Caki2 (cell line): Measurements from ENCODE around the gene CPSF4L. TPM values are rescaled to one million over a fixed set of nuclear protein-coding genes. Genes with fewer than 3 reads are reported as not detected.
"Not testable (repeated sequence)": the region's sequence is repeated elsewhere in the genome, so short reads cannot be mapped to it uniquely, and the experiment has no call there.

Experiments
- DNase-seq: peaks from one replicate; pipeline ENCODE4 v3.0.0-alpha.2; 2015; ENCODE audit warnings: low read depth
- in situ Hi-C: cut with HindIII; loops from 2 replicates; pipeline ENCODE4 v1.10.0; 2016; ENCODE audit warnings: low sequenced_read_pairs, low pct_unique_long_range_greater_than_20kb, mixed read lengths
- total RNA-seq: library from RNA; depleted of rRNA; stranded (reverse); fragments of >200 nt; shearing (Covaris generic); gene quantifications from 2 replicates; pipeline ENCODE4 v1.2.3, GENCODE V29; 2014; ENCODE audit warnings: low replicate concordance

Gene CPSF4L
- total RNA-seq, 1 experiment from 2014 or later = not detected

GRCh38 chr17:73278049-73278464 lies 16.4 kb upstream of the CPSF4L start:
- no peak for DNase-seq
- in situ Hi-C loops = no loop called here

- no peak for DNase-seq
- in situ Hi-C loops = no loop called here
Observed at GRCh38 chr17:73274490-73274889, 12.8 kb upstream of the CPSF4L start.

DNA sequence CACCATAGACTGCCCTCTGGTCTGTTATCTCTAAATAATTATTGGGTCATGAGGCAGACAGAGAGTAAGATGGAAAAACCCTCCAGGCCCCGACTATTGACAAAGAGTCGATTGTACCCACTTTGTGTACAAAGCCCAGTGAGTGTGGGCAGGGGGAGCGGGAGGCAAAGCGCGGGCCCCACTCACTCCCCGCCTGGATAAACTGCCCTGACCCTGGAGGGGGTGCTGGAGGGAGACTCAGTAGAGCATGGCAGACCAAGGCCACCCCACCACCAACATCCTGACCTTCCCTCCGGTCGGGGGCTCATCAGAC lies 11.2 kb upstream of the CPSF4L start:
- in situ Hi-C loops = no loop called here
- no peak for DNase-seq

DNA sequence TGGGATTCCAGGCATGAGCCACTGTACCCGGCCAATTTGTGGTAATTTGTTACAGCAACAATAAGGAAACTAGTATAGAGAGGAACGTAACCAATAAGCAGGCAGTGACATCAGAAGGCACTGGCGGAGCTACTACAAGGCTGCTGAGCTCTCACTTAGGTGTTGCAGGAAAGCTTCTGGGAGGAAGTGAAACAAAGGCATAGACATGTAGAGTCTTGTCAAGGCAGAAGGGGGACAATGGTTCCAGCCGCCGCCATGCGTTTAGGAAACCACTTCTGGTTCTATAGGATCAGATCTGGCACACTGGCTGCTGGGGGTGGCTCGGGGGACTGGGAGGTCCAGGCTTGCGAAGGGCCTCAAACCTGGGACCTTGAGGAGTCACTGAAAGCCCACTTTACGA lies 9.4 kb upstream of the CPSF4L start:
- DNase-seq = no peak
- in situ Hi-C loops = no loop called here

DNA sequence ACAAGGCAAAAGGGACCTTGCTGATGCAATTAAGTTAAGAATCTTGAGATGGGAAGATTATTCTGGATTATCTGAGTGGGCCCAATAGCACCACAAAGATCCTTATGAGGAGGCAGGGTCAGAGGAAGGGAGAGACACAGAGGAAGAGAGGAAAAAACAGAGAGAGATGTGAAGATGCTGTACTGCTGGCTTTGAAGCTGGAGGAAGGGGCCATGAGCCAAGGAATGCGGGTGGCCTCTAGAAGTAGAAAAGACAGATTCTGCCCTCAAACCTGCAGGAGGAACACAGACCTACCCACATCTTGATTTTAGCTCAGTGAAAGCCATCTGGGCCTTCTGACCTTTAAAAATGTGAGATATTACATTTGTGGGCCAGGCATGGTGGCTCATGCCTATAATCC lies 8.1 kb upstream of the CPSF4L start:
- DNase-seq = no peak
- in situ Hi-C loops = no loop called here

DNA sequence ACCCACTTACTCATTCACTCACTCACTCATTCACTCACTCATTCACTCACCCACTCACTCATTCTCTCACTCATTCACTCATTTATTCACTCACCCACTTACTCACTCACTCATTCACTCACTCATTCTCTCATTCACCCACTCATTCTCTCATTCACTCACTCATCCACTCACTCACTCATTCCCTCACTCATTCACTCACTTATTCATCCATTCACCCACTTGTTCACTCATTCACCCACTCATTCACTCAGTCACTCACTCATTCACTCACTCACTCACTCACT lies 7.6 kb upstream of the CPSF4L start:
- in situ Hi-C loops = no loop called here
- no peak for DNase-seq

DNA sequence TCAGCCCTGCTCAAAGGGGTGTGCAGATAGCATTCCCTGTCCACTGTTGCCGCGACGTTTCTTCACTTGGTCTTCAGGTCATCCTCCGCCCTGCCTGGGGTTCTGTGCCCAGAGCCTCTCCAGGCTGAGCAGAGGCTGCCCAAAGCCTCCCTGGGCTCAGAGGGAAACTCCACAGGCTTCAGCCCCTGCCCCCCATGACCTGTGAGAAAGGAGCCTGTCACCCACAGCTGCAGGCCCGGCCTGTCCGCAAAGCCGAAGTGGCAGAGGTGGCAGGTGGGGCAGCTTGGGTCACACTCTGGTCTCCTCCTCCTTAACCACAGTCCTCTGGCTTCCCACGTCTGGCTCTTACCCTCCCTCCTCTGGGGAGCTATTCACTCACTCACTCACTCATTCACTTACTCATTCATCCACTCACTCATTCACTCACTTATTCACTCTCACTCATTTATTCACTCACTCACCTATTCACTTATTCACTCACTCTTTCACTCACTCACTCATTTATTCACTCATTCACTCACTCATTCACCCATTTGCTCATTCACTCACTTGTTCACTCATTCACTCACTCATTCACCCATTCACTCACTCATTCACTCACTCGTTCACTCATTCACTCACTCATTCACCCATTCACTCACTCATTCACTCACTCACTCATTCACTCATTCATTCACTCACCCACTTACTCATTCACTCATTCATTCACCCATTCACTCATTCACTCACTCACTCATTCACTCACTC lies 7.1 kb upstream of the CPSF4L start:
- no peak for DNase-seq
- in situ Hi-C loops = no loop called here

DNA sequence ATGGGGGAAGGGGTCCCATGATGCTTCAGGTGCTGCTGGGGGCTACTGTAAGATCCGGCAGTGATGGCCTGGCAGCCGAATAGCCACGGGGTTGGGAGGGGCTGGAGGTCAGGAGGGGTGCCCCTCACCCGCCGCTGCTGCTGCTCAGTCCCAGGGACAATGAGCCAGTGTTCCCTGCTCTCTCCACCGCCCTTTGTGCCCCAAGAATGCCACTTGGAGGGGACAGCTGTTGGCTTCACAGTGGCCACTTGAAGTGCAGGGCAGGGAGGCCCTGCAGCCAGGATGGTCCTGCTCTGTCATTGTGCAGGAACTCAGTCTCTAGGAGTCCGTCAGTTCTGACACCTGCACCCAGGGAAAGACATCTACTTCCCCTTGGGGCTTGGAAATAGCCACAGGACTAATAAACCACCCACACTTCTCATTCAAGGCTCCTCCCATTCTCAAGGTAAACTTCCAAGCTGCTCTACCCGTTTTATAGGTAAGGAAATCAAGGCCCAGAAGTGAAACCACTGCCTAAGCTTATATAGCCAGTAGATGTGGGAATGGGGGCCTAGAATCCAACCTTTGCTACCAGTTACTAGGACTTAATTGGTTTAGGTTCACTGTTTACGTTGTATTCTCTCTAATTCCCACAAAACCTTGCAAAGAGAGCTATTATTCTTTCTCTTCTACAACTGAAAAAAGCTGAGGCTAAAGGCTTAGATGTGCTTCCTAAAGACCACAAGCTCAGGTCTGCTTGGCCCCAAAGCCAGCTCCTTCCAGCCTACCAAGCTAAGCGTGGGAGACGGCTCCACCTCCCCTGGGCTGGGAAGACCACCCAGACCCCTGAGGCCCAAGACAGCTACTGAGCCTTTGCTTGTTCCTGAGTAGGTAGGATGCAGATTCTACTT lies 6.2 kb upstream of the CPSF4L start:
- DNase-seq = no peak

DNA sequence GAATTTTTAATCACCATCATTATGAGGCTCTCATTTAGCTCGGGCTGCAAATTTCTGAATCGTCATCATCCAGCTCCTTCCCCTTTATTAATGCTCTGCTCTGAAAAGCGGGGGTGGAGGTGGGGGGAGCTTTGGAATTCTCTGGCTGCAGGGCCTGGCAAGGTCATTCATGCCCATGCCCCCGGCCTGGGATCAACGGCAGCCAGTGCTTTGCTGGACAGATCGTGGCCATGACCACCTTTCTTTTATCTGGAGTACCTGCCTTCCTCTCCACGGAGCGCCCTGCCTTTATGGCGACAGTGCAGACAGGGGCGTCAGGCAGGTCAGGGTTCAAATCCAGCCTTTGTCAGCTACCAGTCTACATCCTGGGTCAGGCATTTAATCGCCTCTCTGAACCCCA lies 5.1 kb upstream of the CPSF4L start:
- no peak for DNase-seq
- in situ Hi-C loops = no loop called here

More for the DNA sequence above, 6.2 kb upstream of the CPSF4L start:
- in situ Hi-C loops = no loop called here

DNA sequence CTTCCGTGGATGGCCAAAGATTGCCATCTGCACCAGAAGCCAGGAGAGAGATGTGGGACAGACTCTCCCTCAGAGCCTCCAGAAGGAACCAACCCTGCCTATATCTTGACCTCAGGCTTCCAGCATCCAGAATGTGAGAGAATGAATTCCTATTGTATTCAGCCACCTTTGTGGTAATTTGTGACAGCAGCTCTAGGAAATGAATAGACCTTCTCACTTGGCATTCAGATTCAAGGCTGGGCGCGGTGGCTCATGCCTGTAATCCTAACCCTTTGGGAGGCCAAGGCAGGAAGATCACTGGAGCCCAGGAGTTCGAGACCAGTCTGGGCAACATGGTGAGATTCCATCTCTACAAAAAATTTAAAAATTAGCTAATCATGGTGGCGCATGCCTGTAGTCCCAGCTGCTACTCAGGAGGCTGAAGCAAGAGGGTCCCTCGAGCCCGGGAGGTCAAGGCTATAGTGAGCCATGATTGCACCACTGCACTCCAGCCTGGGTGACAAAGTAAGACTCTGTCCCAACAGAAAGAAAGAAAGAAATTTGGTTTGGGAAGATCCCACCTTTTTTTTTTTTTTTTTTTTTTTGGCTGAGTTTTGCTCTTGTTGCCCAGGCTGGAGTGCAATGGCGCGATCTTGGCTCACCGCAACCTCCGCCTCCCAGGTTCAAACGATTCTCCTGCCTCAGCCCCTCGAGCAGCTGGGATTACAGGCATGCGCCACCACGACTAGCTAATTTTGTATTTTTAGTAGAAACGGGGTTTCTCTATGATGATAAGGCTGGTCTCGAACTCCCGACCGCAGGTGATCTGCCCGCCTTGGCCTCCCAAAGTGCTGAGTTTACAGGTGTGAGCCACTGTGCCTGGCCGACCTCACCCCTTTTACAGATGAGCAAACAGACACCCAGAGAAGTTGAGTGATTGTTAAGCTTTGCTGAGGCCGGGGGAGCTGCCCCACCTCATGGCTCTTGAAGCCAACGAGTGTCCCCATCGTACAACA lies 4.3 kb upstream of the CPSF4L start:
- in situ Hi-C loops = no loop called here
- no peak for DNase-seq

GRCh38 chr17:73264448-73264847 lies 2.8 kb upstream of the CPSF4L start:
- in situ Hi-C loops = not testable (repeated sequence)

GRCh38 chr17:73262676-73263642 lies 1.3 kb upstream of the CPSF4L start:
- no peak for DNase-seq
- in situ Hi-C loops = no loop called here

More at GRCh38 chr17:73264448-73264847, 2.8 kb upstream of the CPSF4L start:
- DNase-seq = not testable (repeated sequence)

GRCh38 chr17:73261952-73262675 lies 434 bp upstream of the CPSF4L start:
- DNase-seq = no peak
- in situ Hi-C loops = no loop called here

DNA sequence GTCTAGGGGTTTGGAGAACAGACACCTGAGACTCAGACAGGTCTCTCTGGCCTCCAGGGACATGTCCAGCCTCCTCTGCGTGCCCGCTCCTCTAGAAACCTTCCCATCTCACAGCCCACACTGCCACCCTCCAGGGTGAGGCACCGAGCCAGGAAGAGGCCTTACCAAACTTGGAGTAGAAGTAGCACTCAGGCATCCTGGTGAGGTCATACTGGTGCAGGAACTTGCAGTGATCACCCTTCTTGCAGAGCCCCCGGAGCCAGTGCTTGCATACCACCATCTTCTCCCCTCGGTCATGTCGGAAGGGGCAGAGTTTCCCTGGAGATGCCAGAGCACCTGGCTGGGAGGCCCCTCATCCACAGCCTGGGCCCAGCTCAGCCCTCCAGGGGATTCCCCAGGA lies 4.2 kb downstream of the CPSF4L start:
- no peak for DNase-seq

DNA sequence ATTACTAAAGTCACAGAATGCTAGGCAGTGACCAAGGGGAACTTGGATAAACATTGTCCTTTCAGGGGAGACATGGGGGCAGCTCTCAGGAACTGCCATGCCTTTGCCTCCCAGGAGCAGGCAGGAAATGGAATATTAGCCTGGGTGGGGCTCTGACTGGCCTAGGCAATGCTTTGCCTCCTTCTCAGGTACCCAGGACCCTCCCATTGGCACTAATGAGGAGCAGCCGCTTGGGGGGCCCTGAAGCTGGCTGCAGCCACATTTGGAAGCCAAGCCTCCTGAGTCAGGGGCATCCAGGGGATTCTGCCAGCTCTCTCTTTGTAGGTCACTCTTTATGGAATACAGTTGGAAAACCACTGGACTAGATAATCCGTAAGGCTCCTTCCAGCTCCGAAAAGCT lies 5.5 kb downstream of the CPSF4L start:
- no peak for DNase-seq
- in situ Hi-C loops = no loop called here

More for the DNA sequence above, 4.2 kb downstream of the CPSF4L start:
- in situ Hi-C loops = no loop called here

DNA sequence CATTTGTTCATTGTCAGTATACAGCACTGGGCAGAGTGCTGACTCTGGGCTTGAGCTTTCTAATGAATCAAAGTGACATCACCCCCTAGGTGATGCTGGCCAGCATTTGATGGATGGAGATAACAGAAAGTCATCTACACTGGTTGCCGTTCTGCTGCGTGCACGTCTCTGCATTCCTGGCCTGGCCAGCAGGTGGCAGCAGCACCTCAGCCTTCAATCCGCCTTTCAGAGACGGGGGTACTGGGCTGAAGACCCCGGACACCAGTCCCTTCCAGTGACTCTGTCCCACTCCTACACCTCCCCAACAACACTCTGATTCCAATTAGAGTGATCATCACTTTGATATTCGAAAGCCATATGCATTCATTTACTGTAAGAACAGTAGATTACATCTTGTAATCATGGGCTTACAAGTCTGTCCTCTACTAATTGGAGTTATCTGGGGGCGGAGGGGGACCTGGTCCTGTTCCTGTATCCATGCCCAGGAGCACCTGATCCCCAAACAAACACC lies 6.0 kb downstream of the CPSF4L start:
- peak; percentile 55 for DNase-seq

DNA sequence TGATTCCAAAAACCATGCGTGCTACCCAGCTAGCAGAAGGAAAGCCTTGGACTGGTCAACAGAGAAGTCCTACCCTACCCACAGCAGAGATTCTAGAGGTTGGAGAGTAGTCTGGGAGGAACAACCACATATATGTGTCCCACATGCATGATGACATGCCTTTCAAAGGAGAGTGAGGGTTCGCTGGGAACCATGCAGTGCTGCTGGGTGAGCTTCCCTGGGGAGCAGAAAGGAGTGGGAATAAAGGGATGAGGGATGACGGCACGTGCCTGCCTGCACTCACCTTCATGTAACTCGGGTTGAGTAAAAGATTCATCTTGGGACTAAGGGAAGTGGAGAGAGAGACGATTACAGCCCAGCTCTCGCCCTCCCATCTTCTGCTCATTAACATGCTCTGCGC lies 9.8 kb downstream of the CPSF4L start:
- DNase-seq = no peak
- in situ Hi-C loops = no loop called here

More for the DNA sequence above, 6.0 kb downstream of the CPSF4L start:
- in situ Hi-C loops = no loop called here
